CD4-positive, alpha-beta T cell treated with Interleukin-21 for 1 hour (primary cell): Measurements from ENCODE around the gene ATOSA.

Source experiments
- DNase-seq: peaks from one replicate; pipeline ENCODE4 v3.0.0-alpha.2; 2020

Gene ATOSA

DNA sequence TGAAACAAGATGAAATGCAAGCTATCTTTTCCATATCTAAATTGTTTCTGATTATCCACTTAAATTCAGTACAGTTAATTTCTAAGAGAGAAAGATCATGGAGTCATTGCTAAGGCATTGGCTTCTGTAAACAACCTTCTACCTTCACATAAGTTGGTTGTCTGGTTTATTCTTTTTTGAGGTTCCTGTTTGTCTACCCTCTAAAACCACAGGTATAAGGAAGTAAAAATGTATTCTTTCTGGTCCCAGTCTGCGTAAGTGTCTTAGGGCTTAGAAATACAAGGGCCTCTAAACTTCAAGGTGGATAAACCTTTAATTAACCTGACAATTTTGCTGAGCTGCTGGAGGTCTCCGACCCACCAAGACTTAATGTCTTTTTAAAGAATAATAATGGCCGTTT lies 3.6 kb upstream of the ATOSA start:
- peak; percentile 62 for DNase-seq

DNA sequence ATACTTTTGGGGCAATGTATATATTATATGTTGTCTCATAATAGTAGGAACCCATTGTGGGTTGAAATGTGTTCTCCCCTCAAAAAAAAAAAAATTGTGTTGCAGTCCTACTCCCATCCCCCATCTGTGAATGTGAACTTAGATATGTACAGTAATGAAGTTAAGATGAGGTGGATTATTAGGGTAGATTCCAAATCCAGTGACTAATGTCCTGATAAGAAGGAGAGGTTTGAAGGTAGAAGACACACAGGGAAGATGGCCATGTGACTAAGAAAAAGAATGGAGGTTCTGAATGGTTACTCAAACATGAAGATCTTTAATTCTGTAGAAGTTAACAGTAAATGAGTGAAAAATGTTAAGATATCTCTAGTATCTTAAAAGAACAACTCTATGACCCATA lies 3.0 kb upstream of the ATOSA start:
- DNase-seq, result no peak

DNA sequence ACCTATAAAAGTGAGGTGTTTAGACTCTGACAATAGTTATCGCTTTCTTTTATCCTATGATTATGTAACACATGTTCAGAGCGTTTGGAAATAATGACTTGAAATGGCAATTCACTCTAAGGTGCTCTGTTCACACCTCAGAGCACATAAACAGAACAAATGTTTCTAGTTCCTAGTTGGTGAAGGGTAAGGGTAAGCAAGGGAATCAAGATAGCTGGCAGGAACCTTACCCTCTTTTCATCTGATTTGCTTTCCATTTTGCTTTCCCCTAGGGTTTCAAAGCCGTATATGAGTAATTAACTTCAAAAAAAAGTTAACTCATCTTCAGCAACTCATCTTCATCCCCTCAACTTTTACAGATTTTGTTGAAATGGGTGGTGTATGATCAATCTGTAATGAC lies 2.3 kb upstream of the ATOSA start:
- no peak for DNase-seq

DNA sequence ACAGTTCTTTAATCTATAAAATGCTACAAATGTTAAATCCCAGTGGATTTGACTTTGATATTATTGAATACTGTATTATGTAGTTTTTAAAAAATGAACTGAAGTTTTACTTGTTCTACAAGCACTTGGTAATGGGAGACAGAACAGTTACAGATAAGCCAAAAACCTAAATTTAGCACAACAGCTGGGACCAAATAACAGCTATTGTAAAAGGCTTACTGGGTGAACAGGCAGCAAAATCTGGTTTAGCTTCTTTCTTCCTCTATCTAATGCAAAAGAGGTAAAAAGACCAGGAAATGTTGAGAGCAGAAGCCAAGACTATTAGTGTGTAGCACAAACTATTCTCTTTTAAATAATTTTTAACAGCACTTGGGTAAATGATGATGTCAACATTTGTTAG lies 1.6 kb upstream of the ATOSA start:
- DNase-seq, result no peak

DNA sequence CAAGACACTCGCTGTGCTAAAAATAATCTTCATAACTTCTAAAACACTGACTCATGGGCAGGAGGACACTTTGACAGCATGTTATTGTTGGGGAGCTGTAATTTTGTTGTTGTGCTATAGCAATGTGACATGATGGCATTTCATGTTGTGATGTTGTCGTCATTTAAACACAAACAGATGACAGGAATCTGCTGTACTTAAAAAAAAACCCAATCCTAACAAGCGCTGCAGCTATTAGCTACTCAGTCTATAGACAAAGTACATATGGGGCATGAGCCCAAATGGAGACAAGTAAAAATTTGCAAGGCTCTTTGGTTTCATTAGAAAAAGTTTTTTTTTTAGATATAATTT lies 828 bp upstream of the ATOSA start:
- no peak for DNase-seq

DNA sequence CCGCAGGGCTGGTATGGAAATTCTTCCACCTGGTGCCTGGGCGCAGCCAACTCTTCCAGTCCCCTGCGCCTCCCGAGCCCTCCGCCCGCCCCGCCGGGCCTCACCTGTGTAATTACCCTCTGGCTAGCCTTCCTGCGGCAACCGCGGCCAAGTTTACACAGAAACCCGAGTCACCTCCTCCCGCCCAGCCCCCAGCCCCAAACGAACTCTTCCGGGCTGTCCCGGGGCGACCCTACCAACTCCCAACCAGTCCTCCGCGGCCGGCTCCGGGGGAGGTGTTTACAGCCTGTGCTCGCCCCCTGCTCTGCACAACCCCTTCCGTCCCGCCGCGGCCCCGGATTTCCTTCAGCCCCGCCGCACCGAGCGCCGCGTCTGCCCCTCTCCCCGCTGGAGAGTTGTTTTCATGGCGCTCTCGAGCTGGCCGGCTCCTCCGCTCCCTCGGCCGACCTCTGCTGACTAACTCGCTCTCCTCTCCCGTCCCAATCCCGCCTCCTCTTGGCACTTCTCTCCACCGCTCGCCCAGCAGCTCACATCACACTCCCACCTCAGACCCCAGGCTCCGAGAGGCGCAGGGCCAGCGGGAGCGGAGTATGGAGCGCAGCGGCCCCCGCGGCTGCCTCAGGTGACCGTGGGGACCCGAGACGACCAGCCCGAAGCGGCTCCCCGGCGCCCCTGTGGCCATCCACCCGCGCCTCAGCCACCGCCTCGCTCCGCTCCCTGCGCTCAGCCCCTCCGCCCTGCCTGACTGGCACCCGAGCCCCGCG lies 538 bp downstream of the ATOSA start:
- DNase-seq, result peak; percentile 73

DNA sequence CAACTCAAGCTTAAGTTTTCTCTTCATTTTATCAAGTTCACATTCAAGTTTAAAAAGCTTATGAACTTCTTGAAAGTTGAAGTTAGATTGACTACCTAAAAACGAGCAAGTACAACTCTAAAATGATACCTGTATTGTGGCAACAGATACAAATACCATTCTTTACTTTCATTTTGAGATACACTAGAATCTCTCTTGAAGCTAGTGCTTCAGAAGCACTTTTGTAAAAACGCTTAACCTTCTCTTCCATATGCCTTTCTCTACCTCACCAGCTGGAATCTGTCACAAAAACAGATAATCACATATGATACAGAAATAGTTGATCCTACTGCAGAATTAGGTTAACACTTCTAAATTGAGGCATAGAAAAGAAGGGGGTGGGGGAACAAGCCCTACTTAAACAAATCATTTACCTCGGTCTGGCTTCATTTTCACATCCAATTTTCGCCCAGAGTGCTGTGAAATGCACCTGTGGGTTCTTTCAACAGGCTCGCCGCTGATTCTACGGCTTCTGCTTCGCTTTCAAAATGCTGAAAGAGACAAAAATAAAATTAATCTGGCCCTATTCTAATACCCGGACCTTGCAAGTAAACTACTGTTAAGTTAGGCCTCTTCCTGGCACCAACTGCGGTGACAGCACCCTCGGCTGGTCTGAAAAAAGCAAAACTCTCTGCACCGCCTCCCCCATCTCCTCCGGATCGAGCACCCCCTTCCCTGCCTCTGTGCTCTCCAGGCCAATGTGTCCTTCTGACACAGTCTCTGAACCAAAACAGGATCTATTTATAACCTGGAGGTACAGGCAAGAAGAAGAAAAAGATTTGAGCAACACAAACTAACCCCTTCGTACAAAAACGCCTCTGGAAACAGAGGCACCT lies 1.4 kb downstream of the ATOSA start:
- DNase-seq, result peak; percentile 69

DNA sequence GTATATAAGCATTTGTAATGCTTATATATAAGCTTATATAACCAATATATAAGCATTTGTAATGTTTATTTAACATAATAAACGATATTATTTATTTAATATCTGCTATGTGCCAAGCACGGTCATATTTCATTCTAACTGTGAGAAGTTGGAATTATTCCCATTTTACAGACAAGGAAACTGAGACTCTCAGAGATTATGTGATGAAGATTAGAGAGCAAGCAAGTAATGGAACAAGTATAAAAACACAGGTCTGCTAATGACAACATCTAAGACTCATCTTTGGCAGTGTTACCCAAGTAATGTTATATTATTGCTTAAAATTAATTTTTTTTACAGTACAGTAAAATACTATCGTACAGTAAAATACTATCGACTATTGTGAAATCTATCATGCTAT lies 4.4 kb downstream of the ATOSA start:
- no peak for DNase-seq

DNA sequence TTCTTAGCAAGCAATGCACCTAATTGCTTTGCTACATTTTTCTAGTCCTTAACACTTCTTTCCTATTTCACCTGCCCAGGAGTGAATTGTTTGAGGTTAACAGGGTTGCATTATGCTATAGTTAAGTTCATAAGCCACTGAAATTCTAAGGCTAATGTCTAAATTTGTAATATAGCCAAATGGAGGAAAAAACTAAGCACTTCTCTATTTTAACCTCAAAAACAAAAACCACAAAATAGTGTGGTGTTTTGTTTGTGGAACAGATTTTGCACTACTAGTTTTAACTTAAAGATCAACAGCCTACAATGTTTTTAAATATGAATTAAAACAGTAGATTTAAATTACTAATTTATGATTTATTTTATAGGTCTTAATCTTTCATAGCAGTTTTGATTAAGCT lies 5.5 kb downstream of the ATOSA start:
- no peak for DNase-seq

DNA sequence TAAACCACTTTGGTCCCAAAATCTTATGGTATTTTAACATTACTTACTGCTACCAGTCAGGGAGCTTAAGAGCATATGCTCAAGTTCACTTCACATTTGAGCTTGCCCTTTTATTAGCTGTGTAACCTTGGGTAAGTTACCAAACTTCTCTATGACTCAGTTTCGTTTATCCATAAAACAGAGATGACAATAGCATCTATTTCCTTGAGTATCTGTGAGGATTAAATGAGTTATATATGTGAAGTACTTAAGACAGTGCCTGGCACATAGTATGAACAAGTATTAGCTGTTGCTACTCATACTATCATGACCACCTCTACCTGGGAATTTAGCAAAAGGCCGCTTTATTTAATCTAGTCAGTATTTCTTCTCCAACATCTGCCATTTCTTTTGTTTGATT lies 5.9 kb downstream of the ATOSA start:
- DNase-seq, result no peak

DNA sequence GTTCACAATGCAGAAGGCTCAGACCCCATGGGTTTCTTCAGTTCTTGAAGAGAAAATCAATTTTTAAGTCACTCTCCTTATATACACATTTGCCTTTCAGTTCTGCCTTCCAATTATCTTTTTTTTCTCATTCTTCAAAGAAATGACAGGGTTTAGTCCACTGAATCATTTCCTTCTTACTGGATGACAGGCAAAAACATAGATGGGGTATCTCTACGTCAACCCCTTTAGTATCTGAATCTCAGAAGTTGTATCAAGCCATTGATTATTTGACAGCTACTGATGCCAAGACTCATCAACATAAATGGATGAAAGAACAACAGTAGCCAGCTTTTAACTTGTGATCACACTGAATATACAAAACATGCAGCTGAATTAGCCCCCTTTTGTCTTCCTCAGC lies 6.5 kb downstream of the ATOSA start:
- DNase-seq, result no peak

DNA sequence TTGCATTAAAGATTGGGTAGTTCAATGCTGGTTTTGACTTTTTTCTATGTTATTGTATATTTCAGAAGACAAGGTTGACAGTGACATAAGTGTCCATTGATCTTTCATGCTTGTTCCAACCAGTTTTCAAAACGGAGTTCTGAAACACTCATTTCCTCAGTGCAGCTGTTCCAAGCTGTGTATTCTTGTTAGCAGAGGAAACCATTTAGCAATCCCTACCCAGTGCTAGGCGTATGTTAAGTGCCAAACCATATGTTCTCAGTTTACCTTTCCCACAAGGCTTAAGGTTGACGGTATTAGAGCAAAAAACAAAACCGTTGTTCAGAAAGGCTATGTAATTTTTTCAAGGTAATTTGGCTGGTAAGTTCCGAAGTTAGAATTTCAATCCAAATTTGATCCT lies 9.1 kb downstream of the ATOSA start:
- no peak for DNase-seq

DNA sequence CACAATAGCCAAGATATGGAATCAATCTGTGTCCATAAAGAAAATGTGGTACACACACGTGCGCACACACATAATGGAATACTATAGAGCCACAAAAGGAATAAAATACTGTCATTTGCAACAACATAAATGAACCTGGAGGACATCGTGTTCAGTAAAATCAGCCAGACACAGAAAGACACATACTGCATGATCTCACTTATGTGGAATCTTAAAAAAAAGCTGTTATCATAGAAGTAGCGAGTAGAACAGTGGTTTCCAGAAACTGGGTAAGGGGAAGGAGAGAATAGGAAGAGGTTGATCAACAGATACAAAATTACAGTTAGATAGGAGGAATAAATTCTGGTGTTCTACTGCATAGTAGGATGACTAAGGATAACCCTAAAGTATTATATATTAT lies 11.1 kb downstream of the ATOSA start:
- no peak for DNase-seq

DNA sequence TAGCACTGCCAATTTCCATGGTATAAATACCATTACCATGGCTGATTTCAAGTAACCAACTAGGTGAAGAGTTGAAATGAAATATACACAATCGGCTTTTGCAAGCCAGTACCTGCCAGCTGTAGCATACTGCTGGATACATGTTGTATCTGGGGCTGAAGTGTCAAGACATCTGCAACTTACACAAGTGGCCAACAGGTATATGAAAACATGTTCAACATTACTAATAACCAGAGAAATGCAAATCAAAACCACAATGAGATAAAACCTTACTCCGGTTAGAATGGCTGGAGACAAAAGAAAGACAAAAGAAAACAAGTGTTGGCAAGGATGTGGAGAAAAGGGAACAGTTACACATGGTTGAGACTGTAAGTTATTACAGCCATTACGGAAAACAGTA lies 11.6 kb downstream of the ATOSA start:
- no peak for DNase-seq

DNA sequence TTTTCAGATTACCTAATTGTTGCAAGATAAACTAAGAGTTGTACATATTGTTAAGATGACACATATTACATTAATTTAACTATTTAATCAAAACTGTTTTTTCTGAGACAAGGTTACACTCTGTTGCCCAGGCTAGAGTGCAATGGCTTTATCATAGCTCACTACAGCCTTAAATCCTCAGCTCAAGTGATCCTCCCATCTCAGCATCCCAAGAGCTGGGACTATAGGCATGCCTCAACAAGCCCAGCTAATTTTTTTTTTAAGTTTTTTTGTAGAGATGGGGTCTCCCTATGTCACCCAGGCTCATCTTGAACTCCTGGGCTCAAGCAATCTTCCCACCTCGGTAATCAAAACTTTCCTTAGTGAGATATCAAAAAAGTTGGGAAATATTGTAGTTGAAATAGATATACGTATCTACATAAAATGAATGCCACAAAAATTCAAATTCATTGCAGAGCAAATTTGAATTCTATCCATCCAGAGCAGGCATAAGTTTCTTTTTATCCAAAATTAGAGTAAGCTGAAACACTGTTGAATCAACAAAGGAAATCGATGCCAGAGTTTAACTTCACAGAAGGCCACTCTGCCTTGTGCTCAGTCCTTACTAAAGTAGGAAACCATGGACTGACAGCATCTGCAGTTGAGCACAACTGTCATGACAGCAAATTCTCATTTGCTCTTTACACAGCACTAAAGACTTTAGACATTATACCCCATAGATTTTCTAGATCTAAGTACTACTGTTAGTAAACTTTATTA lies 15.5 kb downstream of the ATOSA start:
- no peak for DNase-seq

DNA sequence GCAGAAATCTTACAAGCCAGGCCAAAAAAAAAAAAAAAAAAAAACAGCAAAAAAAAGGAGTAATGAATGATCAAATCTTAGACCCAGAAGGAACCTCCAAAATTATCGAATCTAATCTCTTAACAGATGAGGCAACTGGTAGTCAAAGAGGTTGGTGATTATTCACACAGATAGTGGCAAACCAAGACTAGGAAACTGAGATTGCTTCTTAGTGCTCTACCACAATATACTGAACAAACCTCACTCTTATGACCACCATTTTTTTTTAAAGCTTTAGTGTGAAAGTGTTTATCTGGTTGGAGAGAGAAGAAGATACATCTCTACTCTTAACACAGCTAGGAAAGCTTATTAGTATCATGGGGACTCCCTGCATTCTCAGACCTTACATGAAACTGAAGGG lies 17.3 kb downstream of the ATOSA start:
- DNase-seq, result no peak

DNA sequence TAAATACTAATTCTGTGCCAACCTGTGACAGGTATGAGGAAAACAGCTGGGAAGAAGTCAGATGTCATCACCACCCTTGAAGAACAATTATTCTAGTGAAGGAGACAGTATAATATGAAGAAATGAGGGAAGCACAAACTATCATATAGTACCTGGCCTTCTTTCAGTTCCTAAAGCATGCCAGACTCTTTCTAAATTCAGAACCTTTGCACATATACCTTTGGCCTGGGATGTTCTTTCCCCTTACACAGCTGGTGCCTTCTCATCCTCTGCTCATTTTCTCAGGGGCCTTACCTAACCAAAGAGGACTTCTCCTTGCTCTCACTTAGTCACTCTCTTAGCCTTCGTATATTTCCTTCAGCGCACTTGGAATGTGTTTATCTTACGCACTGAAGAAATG lies 19.0 kb downstream of the ATOSA start:
- no peak for DNase-seq

DNA sequence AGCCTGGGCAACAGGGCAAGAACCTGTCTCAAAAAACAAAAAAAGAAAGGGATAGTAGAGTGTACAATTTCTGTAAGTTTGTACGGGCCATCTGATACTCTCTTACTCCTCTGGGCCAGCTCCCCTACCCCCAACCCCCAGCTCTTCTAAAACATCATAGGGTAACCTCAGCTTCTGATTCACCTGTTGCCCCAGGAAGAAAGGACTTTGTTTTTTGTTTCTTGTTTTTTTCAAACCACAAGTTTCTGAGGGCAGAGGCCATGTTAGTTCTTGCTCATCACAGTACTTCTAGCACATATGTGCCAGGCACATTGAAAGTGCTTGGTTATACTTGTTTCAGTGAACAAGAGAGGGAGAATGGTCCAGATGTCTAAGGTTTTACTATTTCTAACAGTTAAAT lies 20.2 kb downstream of the ATOSA start:
- DNase-seq, result peak; percentile 38

DNA sequence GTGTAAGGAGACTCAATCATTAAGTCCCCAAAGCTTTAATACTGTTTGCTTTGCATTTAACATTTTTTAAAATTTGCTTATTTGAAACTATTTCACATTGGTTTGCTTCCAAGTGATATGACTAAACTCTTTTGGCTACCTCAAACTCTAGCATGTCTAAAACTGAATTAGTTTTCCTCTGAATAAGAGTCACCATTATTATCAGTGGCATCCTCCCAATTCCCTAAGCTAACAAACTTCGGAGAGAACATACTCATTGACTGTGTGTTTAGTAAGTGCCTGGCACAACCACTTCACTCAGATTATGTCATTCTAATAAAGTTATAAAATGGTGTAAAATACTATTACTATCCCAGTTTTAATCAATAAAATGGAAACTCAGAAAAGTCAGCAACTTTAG lies 21.9 kb downstream of the ATOSA start:
- no peak for DNase-seq

DNA sequence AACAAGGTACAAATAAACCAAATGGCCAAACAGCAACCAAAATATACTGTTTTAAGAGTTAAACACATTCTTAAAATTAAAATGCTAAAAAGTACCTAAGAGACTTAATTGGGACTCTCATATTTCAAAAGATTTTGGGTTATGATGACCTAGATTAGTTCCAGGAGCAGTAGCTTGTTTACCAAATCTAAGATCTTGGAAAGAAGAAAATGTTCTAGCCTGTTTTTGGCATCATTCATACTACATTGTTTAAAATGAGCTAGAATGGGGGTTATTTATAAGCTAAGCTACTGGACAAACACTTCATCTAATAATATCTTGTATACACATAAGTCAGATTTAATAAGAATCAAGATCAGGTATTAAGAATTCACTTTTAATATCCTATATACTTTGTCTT lies 22.8 kb downstream of the ATOSA start:
- DNase-seq, result no peak

DNA sequence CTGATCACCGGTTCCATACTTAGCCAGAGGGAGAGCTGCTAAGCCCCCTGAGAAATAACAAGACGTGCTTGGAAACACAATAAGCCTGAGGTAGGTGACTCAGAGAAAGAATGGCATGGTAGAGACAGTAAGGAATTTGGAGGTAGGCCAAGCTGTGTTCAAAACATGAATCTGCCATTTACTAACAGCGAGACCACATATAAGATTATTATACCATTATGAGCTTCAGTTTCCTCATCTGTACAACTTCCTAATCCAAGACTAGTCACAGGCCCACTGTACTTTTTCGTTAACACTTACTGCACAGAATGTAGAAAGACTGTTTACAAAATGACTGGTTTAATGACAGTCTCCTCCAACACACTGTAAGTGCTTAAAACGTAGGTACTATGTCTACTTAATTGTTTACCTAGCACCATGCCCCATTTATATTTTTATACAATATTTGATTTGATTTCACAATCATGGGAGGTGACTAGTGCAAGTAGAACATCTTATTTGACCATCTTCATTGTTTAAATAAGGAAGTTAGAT lies 25.7 kb downstream of the ATOSA start:
- no peak for DNase-seq

DNA sequence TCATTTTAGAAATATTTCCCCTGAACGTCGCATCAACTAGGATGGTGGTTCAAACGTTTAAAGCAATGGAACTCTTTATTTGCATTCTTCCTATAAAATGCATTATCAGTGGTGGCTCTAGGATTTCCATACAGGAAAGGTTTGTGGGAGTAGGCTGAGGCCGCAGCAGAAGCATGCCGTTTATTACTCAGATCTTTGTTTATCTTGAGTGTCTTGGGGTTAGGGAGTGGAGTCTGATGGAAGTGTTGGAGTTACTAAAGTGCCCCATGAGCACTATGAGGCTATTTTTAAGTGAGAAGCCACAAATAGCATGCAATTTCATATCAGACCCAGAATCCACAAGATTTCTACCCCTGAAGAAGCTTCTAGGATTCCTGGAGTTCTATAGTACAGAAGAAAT lies 26.2 kb downstream of the ATOSA start:
- no peak for DNase-seq

DNA sequence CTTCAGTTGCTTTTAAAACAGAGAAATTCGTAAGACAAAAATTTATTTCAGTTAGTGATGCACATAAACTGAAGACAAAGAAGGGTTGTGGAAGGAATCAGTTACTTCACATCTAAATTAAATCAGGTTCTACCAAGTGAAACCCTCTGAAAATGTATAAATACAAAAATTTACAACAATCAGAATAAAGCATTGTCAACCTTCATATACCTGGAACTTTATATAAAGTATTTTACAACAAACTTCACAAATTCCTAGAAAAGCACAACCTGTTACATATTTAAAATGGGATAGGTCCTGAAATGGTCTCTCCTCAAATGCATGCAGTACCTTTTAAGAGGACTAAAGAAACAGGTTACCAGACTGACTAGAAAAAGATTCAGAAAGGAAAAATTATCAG lies 26.9 kb downstream of the ATOSA start:
- DNase-seq, result no peak

DNA sequence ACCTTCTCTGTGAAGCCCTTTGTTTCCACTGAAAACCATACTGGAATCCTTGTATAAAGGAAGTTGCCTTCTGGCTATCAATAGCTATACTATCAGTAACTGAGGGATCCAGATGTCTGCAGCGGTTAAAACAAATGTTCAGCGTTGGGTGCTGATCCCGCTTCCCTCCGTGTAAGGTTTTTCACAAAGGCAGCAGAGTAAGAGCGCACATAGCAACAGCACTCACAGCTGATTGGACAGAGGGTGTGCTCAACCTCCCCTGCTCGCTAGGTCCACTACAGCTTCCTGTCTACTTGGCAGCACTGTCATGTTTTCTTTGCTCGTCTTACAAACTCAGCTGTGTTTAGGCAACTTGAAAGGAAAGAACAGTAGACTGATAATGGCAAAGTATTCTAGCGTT lies 27.3 kb downstream of the ATOSA start:
- DNase-seq, result peak; percentile 50
